ENCODE results near the gene SPAG16.

SPAG16 gene

DNA sequence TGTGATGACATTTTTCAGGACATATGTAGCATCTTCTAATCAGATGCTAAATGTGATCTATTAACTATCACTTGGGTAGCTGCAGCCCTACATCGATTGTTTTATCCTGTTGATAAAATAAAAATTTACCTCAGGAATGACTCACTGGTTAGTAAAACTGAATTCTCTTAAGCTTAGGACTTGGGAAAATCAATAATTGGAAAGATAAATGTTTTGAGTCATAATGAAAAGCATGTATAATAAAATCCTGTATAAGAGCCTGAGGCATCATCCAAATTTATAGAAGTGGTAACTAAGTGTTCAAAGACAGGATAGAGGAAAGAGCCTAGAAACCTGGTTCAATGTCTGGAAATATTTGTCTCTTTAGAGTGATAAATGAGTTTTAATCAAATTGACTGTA lies 958.5 kb downstream of the SPAG16 start:
- no peak for TF ChIP-seq ZFX (IDR thresholded peaks at IDR 0.05; ENCODE audit: borderline replicate concordance)
- TF ChIP-seq, protein P1, sequence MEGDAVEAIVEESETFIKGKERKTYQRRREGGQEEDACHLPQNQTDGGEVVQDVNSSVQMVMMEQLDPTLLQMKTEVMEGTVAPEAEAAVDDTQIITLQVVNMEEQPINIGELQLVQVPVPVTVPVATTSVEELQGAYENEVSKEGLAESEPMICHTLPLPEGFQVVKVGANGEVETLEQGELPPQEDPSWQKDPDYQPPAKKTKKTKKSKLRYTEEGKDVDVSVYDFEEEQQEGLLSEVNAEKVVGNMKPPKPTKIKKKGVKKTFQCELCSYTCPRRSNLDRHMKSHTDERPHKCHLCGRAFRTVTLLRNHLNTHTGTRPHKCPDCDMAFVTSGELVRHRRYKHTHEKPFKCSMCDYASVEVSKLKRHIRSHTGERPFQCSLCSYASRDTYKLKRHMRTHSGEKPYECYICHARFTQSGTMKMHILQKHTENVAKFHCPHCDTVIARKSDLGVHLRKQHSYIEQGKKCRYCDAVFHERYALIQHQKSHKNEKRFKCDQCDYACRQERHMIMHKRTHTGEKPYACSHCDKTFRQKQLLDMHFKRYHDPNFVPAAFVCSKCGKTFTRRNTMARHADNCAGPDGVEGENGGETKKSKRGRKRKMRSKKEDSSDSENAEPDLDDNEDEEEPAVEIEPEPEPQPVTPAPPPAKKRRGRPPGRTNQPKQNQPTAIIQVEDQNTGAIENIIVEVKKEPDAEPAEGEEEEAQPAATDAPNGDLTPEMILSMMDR (IDR thresholded peaks at IDR 0.05): no peak
- H3K27ac ChIP-seq: no peak overlapping the region

DNA sequence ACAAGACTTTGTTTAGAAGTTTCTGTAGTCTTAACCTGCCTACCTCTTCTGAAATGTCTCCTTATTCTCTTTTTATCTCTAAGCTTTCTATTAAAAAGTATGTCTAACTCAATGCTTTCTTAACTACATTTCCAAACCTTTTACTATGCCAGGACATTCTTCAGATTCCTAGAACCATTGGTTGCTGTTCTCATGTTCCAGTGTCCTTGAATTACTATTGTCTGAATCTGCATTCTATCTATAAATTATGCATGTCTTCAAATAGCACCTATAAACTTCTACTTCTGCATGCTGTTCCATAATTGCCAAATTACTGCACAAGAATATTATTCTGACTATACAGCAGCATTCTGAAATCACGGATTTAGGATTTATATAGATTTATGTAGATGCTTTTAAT lies 960.6 kb downstream of the SPAG16 start:
- no peak overlapping the region for H3K27ac ChIP-seq
- TF ChIP-seq ZFX (IDR thresholded peaks at IDR 0.05; ENCODE audit: borderline replicate concordance): no peak
- TF ChIP-seq, protein P1 (IDR thresholded peaks at IDR 0.05): no peak

DNA sequence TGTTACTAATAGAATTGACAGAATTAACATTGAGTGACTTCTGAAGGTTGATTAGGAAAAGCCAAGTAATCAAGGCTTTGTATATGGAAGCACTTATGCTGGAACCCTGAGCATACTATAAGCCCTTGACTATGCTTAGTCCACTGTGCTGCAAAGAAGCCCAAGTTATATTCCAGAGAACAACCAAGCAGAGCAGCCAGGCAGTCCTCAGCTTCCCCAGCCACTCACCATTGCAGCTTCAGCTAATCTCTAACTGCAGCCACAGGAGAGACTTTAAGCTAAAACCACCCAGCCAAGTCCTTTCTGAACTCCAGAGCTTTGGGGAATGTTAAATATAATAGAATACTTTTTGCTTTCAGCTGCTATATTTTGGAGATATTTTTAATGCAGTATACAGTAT lies 962.2 kb downstream of the SPAG16 start:
- no peak for TF ChIP-seq ZFX (IDR thresholded peaks at IDR 0.05; ENCODE audit: borderline replicate concordance)
- TF ChIP-seq, protein P1 (IDR thresholded peaks at IDR 0.05): no peak

DNA sequence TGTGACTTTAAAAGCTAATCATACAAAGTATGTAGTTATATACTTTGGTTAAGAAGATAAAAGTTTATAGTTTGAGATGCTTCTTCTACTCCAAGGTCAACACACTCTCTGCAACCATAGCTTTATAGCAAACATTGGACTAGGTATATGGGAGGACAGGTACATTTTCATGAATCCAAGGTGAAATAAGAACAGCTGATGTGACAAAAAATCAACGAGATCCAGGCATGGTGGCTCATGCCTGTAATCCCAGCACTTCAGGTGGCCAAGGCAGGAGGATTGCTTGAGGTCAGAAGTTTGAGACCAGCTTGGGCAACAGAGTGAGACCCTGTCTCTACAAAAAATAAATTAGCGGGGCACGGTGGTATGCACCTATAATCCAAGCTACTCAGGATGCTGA lies 963.3 kb downstream of the SPAG16 start:
- H3K27ac ChIP-seq: no peak overlapping the region
- TF ChIP-seq, protein P1 (IDR thresholded peaks at IDR 0.05): no peak
- no peak for TF ChIP-seq ZFX (IDR thresholded peaks at IDR 0.05; ENCODE audit: borderline replicate concordance)

More for the DNA sequence above, 962.2 kb downstream of the SPAG16 start:
- no peak overlapping the region for H3K27ac ChIP-seq

DNA sequence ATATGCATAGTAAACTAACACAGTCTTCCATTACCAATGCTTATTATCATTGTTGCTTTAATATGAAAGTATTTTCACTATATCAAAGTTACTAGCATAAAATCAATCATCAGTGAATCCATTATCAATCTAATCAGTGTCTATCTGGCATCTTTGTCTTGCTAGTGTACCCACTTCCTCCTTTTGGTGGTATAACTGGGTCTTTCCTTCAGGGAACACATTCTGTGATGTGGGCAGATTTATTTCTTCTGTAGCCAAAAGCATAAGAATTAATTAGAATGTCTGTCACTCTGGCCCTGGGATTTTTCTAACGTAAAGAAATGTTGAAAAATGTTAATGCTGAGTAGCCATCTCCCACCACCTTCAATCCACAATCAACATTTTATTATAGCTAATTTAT lies 970.8 kb downstream of the SPAG16 start:
- TF ChIP-seq, protein P1 (IDR thresholded peaks at IDR 0.05): no peak
- TF ChIP-seq ZFX (IDR thresholded peaks at IDR 0.05; ENCODE audit: borderline replicate concordance): no peak
- H3K27ac ChIP-seq: no peak overlapping the region

DNA sequence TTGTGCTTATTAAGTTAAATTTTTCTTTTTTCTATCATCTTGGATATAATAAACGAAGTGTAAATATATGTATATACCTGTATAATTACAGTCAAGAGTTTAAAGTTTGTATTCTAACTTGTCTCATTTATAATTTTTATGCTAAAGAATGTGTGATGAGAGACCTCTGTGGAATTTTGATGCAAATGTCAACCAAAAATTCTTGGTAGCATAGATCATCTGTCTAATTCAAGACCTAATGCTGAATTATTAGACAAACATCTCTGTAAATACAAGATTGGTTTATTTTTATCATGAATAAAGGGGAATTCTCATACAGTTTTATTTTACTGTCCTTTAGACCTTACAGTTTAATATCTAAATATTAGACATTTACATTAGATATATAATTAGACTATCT lies 977.4 kb downstream of the SPAG16 start:
- TF ChIP-seq, protein P1 (IDR thresholded peaks at IDR 0.05): no peak
- TF ChIP-seq ZFX (IDR thresholded peaks at IDR 0.05; ENCODE audit: borderline replicate concordance): no peak
- H3K27ac ChIP-seq: no peak overlapping the region

DNA sequence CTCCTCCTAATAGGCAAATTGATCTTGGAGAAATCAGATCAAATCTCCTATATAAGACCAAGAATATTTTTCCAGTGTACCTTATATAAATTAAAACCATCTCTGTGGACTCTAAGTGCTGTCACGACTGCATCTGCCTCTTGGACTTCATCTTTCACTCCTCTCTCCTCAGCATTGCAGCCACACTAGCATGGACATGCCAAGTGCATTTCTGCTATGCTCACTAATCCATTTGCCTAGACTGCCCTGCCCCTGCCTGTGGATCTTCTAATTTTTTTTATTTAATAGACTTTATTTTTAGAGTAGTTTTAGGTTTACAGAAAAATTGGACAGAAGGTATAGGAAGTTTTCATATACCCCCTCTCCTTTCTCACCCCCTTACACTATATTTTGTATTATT lies 979.9 kb downstream of the SPAG16 start:
- H3K27ac ChIP-seq: no peak overlapping the region
- TF ChIP-seq, protein P1 (IDR thresholded peaks at IDR 0.05): no peak
- TF ChIP-seq ZFX (IDR thresholded peaks at IDR 0.05; ENCODE audit: borderline replicate concordance): no peak

Data from 22Rv1 (cell line).